Caco-2 (cell line): ENCODE measurements around the gene GPX2. TPM values are rescaled to one million over a fixed set of nuclear protein-coding genes. Genes with fewer than 3 reads are reported as not detected.

Experiments used
- BruUV-seq: library from RNA; stranded (reverse); fragments of 400-500 nt; replicated peaks from 2 replicates; lab custom pipeline; 2021; lab: Mats Ljungman, UMichigan
- CTCF ChIA-PET: fragments of 300-600 bp; sonication (Branson Sonifier 250); formaldehyde crosslinking; loops from one replicate; lab custom pipeline; 2022; ENCODE audit warnings: antibody characterized with exemption; lab: Charles Lee
- POLR2A ChIA-PET: fragments of 300-600 bp; sonication (Branson Sonifier 250); formaldehyde crosslinking; loops from one replicate; lab custom pipeline; 2022; ENCODE audit warnings: antibody characterized with exemption; lab: Charles Lee
- DNase-seq, 2 experiments: peaks; one replicate each; pipeline versions ENCODE4 v3.0.0 to v3.0.0-alpha.2; 2020 to 2022
- H3K27me3 ChIP-seq: replicated peaks from 2 replicates; pipeline ENCODE4 v1.6.0; 2011; ENCODE audit warnings: low read length; ENCODE audit not compliant: control insufficient read depth, insufficient read depth
- H3K36me3 ChIP-seq: 2 replicates; pipeline ENCODE4 v1.5.1; 2011; ENCODE audit warnings: low read length; ENCODE audit not compliant: control insufficient read depth, insufficient read depth
- H3K4me1 ChIP-seq: fragments of 250-450 bp; sonication (Bioruptor Pico); 2 replicates; pipeline ENCODE4 v1.5.1; 2020; ENCODE audit warnings: mild to moderate bottlenecking
- H3K4me3 ChIP-seq: 2 replicates; pipeline ENCODE4 v1.5.1; 2011; ENCODE audit warnings: low read depth, mild to moderate bottlenecking, control low read depth, low read length
- H3K9me3 ChIP-seq: fragments of 250-450 bp; sonication (Bioruptor Pico); 2 replicates; pipeline ENCODE4 v1.5.1; 2020; ENCODE audit warnings: mild to moderate bottlenecking, moderate library complexity
- H3K27ac Mint-ChIP-seq: one replicate; pipeline ENCODE4 v1.8.0; 2022; ENCODE audit warnings: mixed read lengths; ENCODE audit not compliant: unreplicated experiment
- H3K27me3 Mint-ChIP-seq: one replicate; pipeline ENCODE4 v1.8.0; 2022; ENCODE audit warnings: mixed read lengths; ENCODE audit not compliant: insufficient read depth, unreplicated experiment
- H3K36me3 Mint-ChIP-seq: one replicate; pipeline ENCODE4 v1.8.0; 2022; ENCODE audit warnings: mild to moderate bottlenecking, mixed read lengths; ENCODE audit not compliant: insufficient read depth, unreplicated experiment
- H3K4me1 Mint-ChIP-seq: one replicate; pipeline ENCODE4 v1.8.0; 2022; ENCODE audit warnings: low read depth, mixed read lengths; ENCODE audit not compliant: unreplicated experiment
- H3K4me3 Mint-ChIP-seq: one replicate; pipeline ENCODE4 v1.8.0; 2022; ENCODE audit warnings: mild to moderate bottlenecking, moderate library complexity, mixed read lengths; ENCODE audit not compliant: unreplicated experiment
- H3K9me3 Mint-ChIP-seq: one replicate; pipeline ENCODE4 v1.8.0; 2022; ENCODE audit warnings: mixed read lengths; ENCODE audit not compliant: unreplicated experiment
- CTCF ChIP-seq, 2 experiments: fragments of 200-600 bp in 1 of 2; IDR thresholded peaks; 1 replicate in 1 of 2; 2 replicates in 1 of 2; pipeline versions ENCODE4 v1.5.1 to v1.8.0; 2011 to 2022; ENCODE audit warnings: antibody characterized with exemption in 1 of 2, control low read depth in 1 of 2, inconsistent platforms in 1 of 2, low read depth in 1 of 2, low read length in 1 of 2, mild to moderate bottlenecking in 1 of 2, moderate library complexity in 1 of 2; ENCODE audit not compliant: insufficient read depth in 1 of 2, severe bottlenecking in 1 of 2, unreplicated experiment in 1 of 2
- intact Hi-C: fragments of 100-400 bp; cut with micrococcal nuclease; formaldehyde crosslinking; loops from one replicate; pipeline ENCODE4 v1.10.0; 2022; ENCODE audit not compliant: unreplicated experiment
- total RNA-seq: library from RNA; stranded (reverse); gene quantifications from 2 replicates; pipeline ENCODE4 v1.2.3, GENCODE V29; 2022

The GPX2 gene
- total RNA-seq, 1 experiment from 2014 or later = 48.1 TPM

GRCh38 chr14:64954491-64955240, 12.1 kb upstream of the GPX2 start:
- intact Hi-C loops = no loop called here
- ChIA-PET CTCF (no interaction called here), POLR2A (no interaction called here)
- no peak for TF ChIP-seq CTCF (IDR thresholded peaks at IDR 0.05; ENCODE audit: insufficient read depth in 1 of 2, low read depth in 1 of 2, low read length in 1 of 2, severe bottlenecking in 1 of 2, unreplicated experiment in 1 of 2)
- H3K9me3 ChIP-seq = no peaks in the 10 kb centered on the region
- peaks cover 37% of the 10 kb centered on the region for H3K36me3 Mint-ChIP-seq
- no peaks in the 10 kb centered on the region for H3K36me3 ChIP-seq
- DNase-seq = no peak
- no peaks in the 10 kb centered on the region for H3K27me3 Mint-ChIP-seq
- H3K9me3 Mint-ChIP-seq = no peaks in the 10 kb centered on the region
- no peak overlapping the region for H3K4me3 Mint-ChIP-seq
- no peaks in the 10 kb centered on the region for H3K4me1 ChIP-seq
- H3K4me3 ChIP-seq = no peak overlapping the region
- no peaks in the 10 kb centered on the region for H3K4me1 Mint-ChIP-seq
- no peak overlapping the region for H3K27ac Mint-ChIP-seq
- no TSS peak for BruUV-seq
- H3K27me3 ChIP-seq = no peaks in the 10 kb centered on the region

GRCh38 chr14:64953661-64954060, 11.1 kb upstream of the GPX2 start:
- H3K27me3 ChIP-seq = no peaks in the 10 kb centered on the region
- no peaks in the 10 kb centered on the region for H3K4me1 Mint-ChIP-seq
- POLR2A ChIA-PET = no interaction called here
- intact Hi-C loops = no loop called here
- DNase-seq = no peak
- no peaks in the 10 kb centered on the region for H3K9me3 Mint-ChIP-seq
- H3K27ac Mint-ChIP-seq = no peak overlapping the region
- BruUV-seq = no TSS peak
- CTCF ChIA-PET = interaction anchor here (1.0 kb wide), 1 partner anchor 15 kb away, joined by 3 read pairs; no protein-coding TSS in a partner anchor
- no peaks in the 10 kb centered on the region for H3K36me3 ChIP-seq
- H3K4me3 Mint-ChIP-seq = no peak overlapping the region
- no peaks in the 10 kb centered on the region for H3K4me1 ChIP-seq
- H3K4me3 ChIP-seq = no peak overlapping the region
- no peaks in the 10 kb centered on the region for H3K27me3 Mint-ChIP-seq
- no peak for TF ChIP-seq CTCF (IDR thresholded peaks at IDR 0.05; ENCODE audit: insufficient read depth in 1 of 2, low read depth in 1 of 2, low read length in 1 of 2, severe bottlenecking in 1 of 2, unreplicated experiment in 1 of 2)
- peaks cover 44% of the 10 kb centered on the region for H3K36me3 Mint-ChIP-seq
- no peaks in the 10 kb centered on the region for H3K9me3 ChIP-seq

- ChIA-PET CTCF (interaction anchor here (1.0 kb wide), 1 partner anchor 14 kb away, joined by 3 read pairs; no protein-coding TSS in a partner anchor), POLR2A (no interaction called here)
- TF ChIP-seq CTCF (IDR thresholded peaks at IDR 0.05; ENCODE audit: insufficient read depth in 1 of 2, low read depth in 1 of 2, low read length in 1 of 2, severe bottlenecking in 1 of 2, unreplicated experiment in 1 of 2) = no peak
- no peaks in the 10 kb centered on the region for H3K4me1 Mint-ChIP-seq
- Histone ChIP-seq H3K4me1 (no peaks in the 10 kb centered on the region), H3K4me3 (no peak overlapping the region), H3K36me3 (no peaks in the 10 kb centered on the region), H3K9me3 (no peaks in the 10 kb centered on the region), H3K27me3 (no peaks in the 10 kb centered on the region)
- no peak overlapping the region for H3K4me3 Mint-ChIP-seq
- no TSS peak for BruUV-seq
- H3K27me3 Mint-ChIP-seq = no peaks in the 10 kb centered on the region
- H3K9me3 Mint-ChIP-seq = no peaks in the 10 kb centered on the region
- no peak for DNase-seq
- H3K27ac Mint-ChIP-seq = no peak overlapping the region
- H3K36me3 Mint-ChIP-seq = peaks cover 48% of the 10 kb centered on the region
- intact Hi-C loops = no loop called here
Observed at GRCh38 chr14:64953310-64953654, 10.7 kb upstream of the GPX2 start.
